ENCODE results near the gene ZNF613.
"Not testable (repeated sequence)": the region's sequence is repeated elsewhere in the genome, so short reads cannot be mapped to it uniquely, and the experiment has no call there.

Gene ZNF613

DNA sequence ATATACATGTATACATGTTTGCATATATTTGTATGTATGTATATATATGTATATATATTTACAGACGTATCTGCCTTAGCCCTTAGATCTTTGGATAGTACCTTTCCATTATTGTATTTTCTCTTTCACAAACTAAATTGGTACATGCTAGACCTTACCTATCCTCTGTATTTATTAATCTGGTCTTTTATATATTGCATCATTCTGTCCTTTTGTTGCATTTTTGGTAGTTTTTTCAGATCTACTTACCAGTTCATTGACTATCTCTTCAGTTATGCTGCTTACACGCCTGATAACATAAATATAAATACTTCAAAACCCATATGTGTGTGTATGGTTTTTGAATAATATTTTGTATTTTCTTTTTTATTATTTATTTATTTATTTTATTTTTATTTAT is 11.7 kb downstream of the ZNF613 start:
- TF ChIP-seq, protein P1, sequence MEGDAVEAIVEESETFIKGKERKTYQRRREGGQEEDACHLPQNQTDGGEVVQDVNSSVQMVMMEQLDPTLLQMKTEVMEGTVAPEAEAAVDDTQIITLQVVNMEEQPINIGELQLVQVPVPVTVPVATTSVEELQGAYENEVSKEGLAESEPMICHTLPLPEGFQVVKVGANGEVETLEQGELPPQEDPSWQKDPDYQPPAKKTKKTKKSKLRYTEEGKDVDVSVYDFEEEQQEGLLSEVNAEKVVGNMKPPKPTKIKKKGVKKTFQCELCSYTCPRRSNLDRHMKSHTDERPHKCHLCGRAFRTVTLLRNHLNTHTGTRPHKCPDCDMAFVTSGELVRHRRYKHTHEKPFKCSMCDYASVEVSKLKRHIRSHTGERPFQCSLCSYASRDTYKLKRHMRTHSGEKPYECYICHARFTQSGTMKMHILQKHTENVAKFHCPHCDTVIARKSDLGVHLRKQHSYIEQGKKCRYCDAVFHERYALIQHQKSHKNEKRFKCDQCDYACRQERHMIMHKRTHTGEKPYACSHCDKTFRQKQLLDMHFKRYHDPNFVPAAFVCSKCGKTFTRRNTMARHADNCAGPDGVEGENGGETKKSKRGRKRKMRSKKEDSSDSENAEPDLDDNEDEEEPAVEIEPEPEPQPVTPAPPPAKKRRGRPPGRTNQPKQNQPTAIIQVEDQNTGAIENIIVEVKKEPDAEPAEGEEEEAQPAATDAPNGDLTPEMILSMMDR (conservative IDR thresholded peaks at IDR 0.05; ENCODE audit: low read depth) = no peak
- CTCF ChIA-PET = interaction anchor here (0.6 kb wide), 1 partner anchor 19 kb away, joined by 4 read pairs; no protein-coding TSS in a partner anchor
- DNase-seq (ENCODE audit: low spot score) = no peak
- no peak overlapping the region for H3K27ac ChIP-seq
- POLR2A ChIA-PET (ENCODE audit: low non-redundant PET) = no interaction called here

DNA sequence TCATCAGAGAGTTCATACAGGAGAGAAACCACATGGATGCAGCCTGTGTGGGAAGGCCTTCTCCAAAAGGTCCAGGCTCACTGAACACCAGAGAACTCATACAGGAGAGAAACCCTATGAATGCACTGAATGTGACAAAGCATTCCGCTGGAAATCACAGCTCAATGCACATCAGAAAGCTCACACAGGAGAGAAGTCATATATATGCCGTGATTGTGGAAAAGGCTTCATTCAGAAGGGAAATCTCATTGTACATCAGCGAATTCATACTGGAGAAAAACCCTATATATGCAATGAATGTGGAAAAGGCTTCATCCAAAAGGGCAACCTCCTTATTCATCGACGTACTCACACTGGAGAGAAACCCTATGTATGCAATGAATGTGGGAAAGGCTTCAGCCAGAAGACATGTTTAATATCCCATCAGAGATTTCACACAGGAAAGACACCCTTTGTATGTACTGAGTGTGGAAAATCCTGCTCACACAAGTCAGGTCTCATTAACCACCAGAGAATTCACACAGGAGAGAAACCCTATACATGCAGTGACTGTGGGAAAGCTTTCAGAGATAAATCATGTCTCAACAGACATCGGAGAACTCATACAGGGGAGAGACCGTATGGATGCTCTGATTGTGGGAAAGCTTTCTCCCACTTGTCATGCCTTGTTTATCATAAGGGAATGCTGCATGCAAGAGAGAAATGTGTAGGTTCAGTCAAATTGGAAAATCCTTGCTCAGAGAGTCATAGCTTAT is 17.7 kb downstream of the ZNF613 start:
- POLR2A ChIA-PET (ENCODE audit: low non-redundant PET) = no interaction called here
- TF ChIP-seq, protein P1 (conservative IDR thresholded peaks at IDR 0.05; ENCODE audit: low read depth) = no peak
- H3K27ac ChIP-seq = no peak overlapping the region
- CTCF ChIA-PET = interaction anchor here (0.5 kb wide), 1 partner anchor 100 kb away, joined by 3 read pairs; no protein-coding TSS in a partner anchor
- no peak for DNase-seq (ENCODE audit: low spot score)

DNA sequence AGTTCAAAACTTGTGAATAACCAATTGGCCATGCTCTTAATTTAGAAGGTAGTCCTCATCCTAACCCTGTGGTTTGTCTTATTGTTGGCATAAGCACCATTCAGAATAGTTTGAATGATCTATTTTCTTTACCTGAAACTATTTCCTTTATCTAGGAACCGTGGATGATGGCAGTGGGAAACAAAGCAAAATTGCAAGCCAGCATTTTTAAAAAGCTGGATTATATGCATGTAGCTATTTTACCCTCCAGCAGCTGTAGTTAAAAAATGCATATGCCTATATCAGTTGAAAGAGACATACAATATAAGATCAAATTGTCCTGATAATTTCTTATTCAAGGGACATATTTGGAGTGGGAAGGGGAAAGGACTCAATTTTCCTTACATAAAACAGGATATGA is 19.3 kb downstream of the ZNF613 start:
- no peak overlapping the region for H3K27ac ChIP-seq
- ChIA-PET POLR2A (ENCODE audit: low non-redundant PET) (no interaction called here), CTCF (no interaction called here)
- no peak for DNase-seq (ENCODE audit: low spot score)
- TF ChIP-seq, protein P1 (conservative IDR thresholded peaks at IDR 0.05; ENCODE audit: low read depth) = no peak

DNA sequence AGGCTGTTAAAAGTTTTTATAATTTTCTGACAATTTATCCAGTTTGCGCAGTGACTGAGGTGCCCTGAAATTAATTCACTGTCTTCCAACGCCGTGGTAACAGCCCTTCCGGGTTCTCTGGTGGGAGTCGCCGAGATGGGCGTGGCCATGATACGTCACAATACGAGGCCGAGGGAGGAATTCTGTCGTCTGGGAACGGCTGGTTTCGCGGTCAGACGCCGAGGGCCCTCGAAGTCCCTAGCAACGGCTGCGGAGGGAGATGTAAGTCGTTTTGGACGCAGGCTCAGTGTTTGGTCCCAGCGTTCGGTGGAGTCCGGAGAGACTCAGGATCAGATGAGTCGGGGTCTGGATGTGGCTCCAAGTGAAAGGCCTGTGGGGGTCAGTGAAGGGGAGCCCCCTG is 21.7 kb downstream of the ZNF613 start:
- TF ChIP-seq, protein P1 (conservative IDR thresholded peaks at IDR 0.05; ENCODE audit: low read depth) = no peak
- no peak for DNase-seq (ENCODE audit: low spot score)
- H3K27ac ChIP-seq = no peak overlapping the region
- POLR2A ChIA-PET (ENCODE audit: low non-redundant PET) = no interaction called here
- CTCF ChIA-PET = no interaction called here

DNA sequence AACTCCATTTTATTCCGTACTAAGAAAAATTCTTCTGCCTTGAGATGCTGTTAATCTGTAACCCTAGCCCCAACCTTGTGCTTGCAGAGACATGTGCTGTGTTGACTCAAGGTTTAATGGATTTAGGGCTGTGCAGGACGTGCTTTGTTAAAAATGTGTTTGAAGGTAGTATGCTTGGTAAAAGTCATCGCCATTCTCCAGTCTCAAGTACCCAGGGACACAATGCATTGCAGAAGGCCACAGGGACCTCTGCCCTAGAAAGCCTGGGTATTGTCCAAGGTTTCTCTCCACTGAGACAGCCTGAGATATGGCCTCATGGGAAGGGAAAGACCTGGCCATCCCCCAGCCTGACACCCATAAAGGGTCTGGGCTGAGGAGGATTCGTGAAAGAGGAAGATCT is 30.6 kb downstream of the ZNF613 start:
- CTCF ChIA-PET = not testable (repeated sequence)

DNA sequence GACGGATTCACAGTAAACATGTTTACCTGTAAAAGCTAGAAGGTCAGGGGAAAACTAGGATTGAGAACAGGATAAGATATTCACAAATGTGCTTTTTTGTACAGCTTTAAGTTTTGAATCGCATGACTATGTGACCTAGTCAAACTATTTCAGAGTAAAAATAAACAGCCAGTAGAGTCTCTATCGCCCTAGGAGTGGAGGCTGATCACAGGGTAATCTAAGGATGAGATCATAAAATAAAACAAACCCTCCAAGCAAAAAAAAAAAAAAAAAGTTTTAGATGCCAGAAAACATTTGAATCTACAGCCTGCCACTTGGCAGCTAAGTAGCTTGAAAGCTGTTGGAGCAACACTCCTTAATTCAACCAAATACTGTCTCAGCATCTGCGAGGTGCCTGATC is 32.5 kb downstream of the ZNF613 start:
- ChIA-PET POLR2A (ENCODE audit: low non-redundant PET) (no interaction called here), CTCF (interaction anchor here (0.6 kb wide), 1 partner anchor 1913 kb away, joined by 4 read pairs; no protein-coding TSS in a partner anchor)
- H3K27ac ChIP-seq = no peak overlapping the region
- no peak for DNase-seq (ENCODE audit: low spot score)
- TF ChIP-seq, protein P1 (conservative IDR thresholded peaks at IDR 0.05; ENCODE audit: low read depth) = no peak

More for the DNA sequence above, 30.6 kb downstream of the ZNF613 start:
- DNase-seq (ENCODE audit: low spot score); POLR2A ChIA-PET (ENCODE audit: low non-redundant PET); H3K27ac ChIP-seq: not testable (repeated sequence)

DNA sequence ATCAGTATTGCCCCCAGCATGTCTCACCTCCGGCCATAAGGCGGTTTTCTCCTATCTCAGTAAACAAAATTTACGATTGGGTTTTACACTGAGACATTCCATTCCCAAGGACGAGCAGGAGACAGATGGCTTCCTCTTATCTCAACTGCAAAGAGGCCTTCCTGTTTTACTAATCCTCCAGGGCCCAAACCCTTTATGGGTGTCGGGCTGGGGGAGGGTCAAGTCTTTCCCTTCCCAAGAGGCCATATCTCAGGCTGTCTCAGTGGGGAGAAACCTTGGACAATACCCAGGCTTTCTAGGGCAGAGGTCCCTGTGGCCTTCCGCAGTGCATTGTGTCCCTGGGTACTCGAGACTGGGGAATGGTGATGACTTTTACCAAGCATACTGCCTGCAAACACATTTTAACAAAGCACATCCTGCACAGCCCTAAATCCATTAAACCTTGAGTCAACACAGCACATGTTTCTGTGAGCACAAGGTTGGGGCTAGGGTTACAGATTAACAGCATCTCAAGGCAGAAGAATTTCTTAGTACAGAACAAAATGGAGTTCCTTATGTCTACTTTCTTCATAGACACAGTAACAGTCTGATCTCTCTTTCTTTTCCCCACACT is 33.5 kb downstream of the ZNF613 start:
- DNase-seq (ENCODE audit: low spot score); CTCF ChIA-PET: not testable (repeated sequence)

More for the DNA sequence above, 33.5 kb downstream of the ZNF613 start:
- H3K27ac ChIP-seq; POLR2A ChIA-PET (ENCODE audit: low non-redundant PET): not testable (repeated sequence)

Measured in RWPE1 (cell line).